ENCODE data around the gene GANAB. TPM values are rescaled to one million over a fixed set of nuclear protein-coding genes. Genes with fewer than 3 reads are reported as not detected.

Gene GANAB
- total and polyA plus RNA-seq, 2 of the 13 experiments (the other 11 are each of a cell fraction or from before 2014, with no cell fraction given) = 99.5 to 234 TPM

- TF ChIP-seq REPIN1 (CRISPR knock-in tag; IDR thresholded peaks at IDR 0.05; ENCODE audit: borderline replicate concordance, low read depth) = no peak
- no peak for TF ChIP-seq KDM4B (CRISPR knock-in tag; IDR thresholded peaks at IDR 0.05)
- no peak for TF ChIP-seq ZBTB21 (CRISPR knock-in tag; IDR thresholded peaks at IDR 0.05)
- TF ChIP-seq NCOA2 (CRISPR knock-in tag; IDR thresholded peaks at IDR 0.05) = peak; percentile 38; the same call in 1 of the 2 replicates
- no peak for TF ChIP-seq SMC3 (IDR thresholded peaks at IDR 0.05; ENCODE audit: low read length)
- TF ChIP-seq, protein P1, sequence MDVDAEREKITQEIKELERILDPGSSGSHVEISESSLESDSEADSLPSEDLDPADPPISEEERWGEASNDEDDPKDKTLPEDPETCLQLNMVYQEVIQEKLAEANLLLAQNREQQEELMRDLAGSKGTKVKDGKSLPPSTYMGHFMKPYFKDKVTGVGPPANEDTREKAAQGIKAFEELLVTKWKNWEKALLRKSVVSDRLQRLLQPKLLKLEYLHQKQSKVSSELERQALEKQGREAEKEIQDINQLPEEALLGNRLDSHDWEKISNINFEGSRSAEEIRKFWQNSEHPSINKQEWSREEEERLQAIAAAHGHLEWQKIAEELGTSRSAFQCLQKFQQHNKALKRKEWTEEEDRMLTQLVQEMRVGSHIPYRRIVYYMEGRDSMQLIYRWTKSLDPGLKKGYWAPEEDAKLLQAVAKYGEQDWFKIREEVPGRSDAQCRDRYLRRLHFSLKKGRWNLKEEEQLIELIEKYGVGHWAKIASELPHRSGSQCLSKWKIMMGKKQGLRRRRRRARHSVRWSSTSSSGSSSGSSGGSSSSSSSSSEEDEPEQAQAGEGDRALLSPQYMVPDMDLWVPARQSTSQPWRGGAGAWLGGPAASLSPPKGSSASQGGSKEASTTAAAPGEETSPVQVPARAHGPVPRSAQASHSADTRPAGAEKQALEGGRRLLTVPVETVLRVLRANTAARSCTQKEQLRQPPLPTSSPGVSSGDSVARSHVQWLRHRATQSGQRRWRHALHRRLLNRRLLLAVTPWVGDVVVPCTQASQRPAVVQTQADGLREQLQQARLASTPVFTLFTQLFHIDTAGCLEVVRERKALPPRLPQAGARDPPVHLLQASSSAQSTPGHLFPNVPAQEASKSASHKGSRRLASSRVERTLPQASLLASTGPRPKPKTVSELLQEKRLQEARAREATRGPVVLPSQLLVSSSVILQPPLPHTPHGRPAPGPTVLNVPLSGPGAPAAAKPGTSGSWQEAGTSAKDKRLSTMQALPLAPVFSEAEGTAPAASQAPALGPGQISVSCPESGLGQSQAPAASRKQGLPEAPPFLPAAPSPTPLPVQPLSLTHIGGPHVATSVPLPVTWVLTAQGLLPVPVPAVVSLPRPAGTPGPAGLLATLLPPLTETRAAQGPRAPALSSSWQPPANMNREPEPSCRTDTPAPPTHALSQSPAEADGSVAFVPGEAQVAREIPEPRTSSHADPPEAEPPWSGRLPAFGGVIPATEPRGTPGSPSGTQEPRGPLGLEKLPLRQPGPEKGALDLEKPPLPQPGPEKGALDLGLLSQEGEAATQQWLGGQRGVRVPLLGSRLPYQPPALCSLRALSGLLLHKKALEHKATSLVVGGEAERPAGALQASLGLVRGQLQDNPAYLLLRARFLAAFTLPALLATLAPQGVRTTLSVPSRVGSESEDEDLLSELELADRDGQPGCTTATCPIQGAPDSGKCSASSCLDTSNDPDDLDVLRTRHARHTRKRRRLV (CRISPR knock-in tag; IDR thresholded peaks at IDR 0.05) = 0 out of 2 replicates have a peak, but pooled peaks have one; percentile 80
- TF ChIP-seq ZFP62 (CRISPR knock-in tag; IDR thresholded peaks at IDR 0.05) = no peak
- TF ChIP-seq FOSL2 (CRISPR knock-in tag; IDR thresholded peaks at IDR 0.05) = no peak; the same call in 1 of the 2 replicates
- no peak for TF ChIP-seq ZNF33A (CRISPR knock-in tag; IDR thresholded peaks at IDR 0.05; ENCODE audit: borderline replicate concordance)
- peak; percentile 85; the same call in 1 of the 2 replicates for TF ChIP-seq ZNF354B (CRISPR knock-in tag; IDR thresholded peaks at IDR 0.05)
- TF ChIP-seq FOXC1 (CRISPR knock-in tag; IDR thresholded peaks at IDR 0.05; ENCODE audit: borderline replicate concordance) = no peak
- peak; percentile 63 for TF ChIP-seq HOXA3 (CRISPR knock-in tag; IDR thresholded peaks at IDR 0.05)
- TF ChIP-seq, protein P2, sequence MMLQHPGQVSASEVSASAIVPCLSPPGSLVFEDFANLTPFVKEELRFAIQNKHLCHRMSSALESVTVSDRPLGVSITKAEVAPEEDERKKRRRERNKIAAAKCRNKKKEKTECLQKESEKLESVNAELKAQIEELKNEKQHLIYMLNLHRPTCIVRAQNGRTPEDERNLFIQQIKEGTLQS (CRISPR knock-in tag; IDR thresholded peaks at IDR 0.05) = no peak; the same call in 1 of the 2 replicates
- no peak for TF ChIP-seq ZNF790 (CRISPR knock-in tag; IDR thresholded peaks at IDR 0.05; ENCODE audit: borderline replicate concordance)
- TF ChIP-seq PPARG (CRISPR knock-in tag; conservative IDR thresholded peaks at IDR 0.05) = no peak
- no peak for TF ChIP-seq ZNF205 (CRISPR knock-in tag; IDR thresholded peaks at IDR 0.05)
- TF ChIP-seq ZNF597 (CRISPR knock-in tag; IDR thresholded peaks at IDR 0.05) = no peak
- TF ChIP-seq ZNF326 (CRISPR knock-in tag; IDR thresholded peaks at IDR 0.05; ENCODE audit: borderline replicate concordance) = no peak
- TF ChIP-seq TEAD2 (CRISPR knock-in tag; IDR thresholded peaks at IDR 0.05) = no peak
These were observed 25.4 kb upstream of the GANAB start, which contains the start of the genes LBHD1 and UQCC3 (continued) for GRCh38 chr11:62671608-62672389.
